BLaER1 (cell line): ENCODE results near the gene EFNA3.

Experiments used
- H3K27ac ChIP-seq: shearing (Covaris generic); formaldehyde crosslinking; 2 replicates; pipeline ENCODE4 v1.8.1; 2022
- H3K27me3 ChIP-seq: shearing (Covaris generic); formaldehyde crosslinking; 2 replicates; pipeline ENCODE4 v1.8.1; 2022
- H3K36me3 ChIP-seq: shearing (Covaris generic); formaldehyde crosslinking; 2 replicates; pipeline ENCODE4 v1.8.1; 2022
- H3K4me1 ChIP-seq: shearing (Covaris generic); formaldehyde crosslinking; 2 replicates; pipeline ENCODE4 v1.8.1; 2022
- H3K4me2 ChIP-seq: shearing (Covaris generic); formaldehyde crosslinking; 2 replicates; pipeline ENCODE4 v1.8.1; 2022
- H3K4me3 ChIP-seq: shearing (Covaris generic); formaldehyde crosslinking; 2 replicates; pipeline ENCODE4 v1.8.1; 2022
- H3K9ac ChIP-seq: shearing (Covaris generic); formaldehyde crosslinking; 2 replicates; pipeline ENCODE4 v1.8.1; 2022
- H3K9me3 ChIP-seq: shearing (Covaris generic); formaldehyde crosslinking; 2 replicates; pipeline ENCODE4 v1.8.1; 2022
- H4K20me1 ChIP-seq: shearing (Covaris generic); formaldehyde crosslinking; 2 replicates; pipeline ENCODE4 v1.8.1; 2022
- Cebpa-rat ChIP-seq: shearing (Covaris generic); IDR thresholded peaks from 2 replicates; pipeline ENCODE4 v1.8.1; 2022

Gene EFNA3

GRCh38 chr1:155092641-155093040, 14.0 kb downstream of the EFNA3 start:
- Histone ChIP-seq H3K4me3 (no peak overlapping the region), H3K36me3 (no peaks in the 10 kb centered on the region), H3K4me2 (peak overlapping the region; percentile 78), H3K27me3 (no peaks in the 10 kb centered on the region), H3K9me3 (no peaks in the 10 kb centered on the region), H3K27ac (no peak overlapping the region), H3K9ac (no peak overlapping the region), H4K20me1 (no peaks in the 10 kb centered on the region), H3K4me1 (peaks cover 49% of the 10 kb centered on the region)
- TF ChIP-seq Cebpa-rat: no peak

- H3K4me3 ChIP-seq: no peak overlapping the region
- H3K27ac ChIP-seq: peak overlapping the region; percentile 35
- no peak for TF ChIP-seq Cebpa-rat
- no peaks in the 10 kb centered on the region for H3K27me3 ChIP-seq
- H3K36me3 ChIP-seq: no peaks in the 10 kb centered on the region
- H3K4me2 ChIP-seq: peak overlapping the region; percentile 78
- H3K4me1 ChIP-seq: peaks cover 47% of the 10 kb centered on the region
- peak overlapping the region; percentile 52 for H3K9ac ChIP-seq
- H4K20me1 ChIP-seq: no peaks in the 10 kb centered on the region
- no peaks in the 10 kb centered on the region for H3K9me3 ChIP-seq
These were observed 15.4 kb downstream of the EFNA3 start for GRCh38 chr1:155093911-155094621.

- Histone ChIP-seq H3K9ac (peak overlapping the region; percentile 52), H3K27ac (peak overlapping the region; percentile 35), H3K4me3 (no peak overlapping the region), H3K9me3 (no peaks in the 10 kb centered on the region), H3K4me2 (peak overlapping the region; percentile 78), H3K4me1 (peaks cover 47% of the 10 kb centered on the region), H3K27me3 (no peaks in the 10 kb centered on the region), H3K36me3 (no peaks in the 10 kb centered on the region), H4K20me1 (no peaks in the 10 kb centered on the region)
- no peak for TF ChIP-seq Cebpa-rat
These were observed 15.9 kb downstream of the EFNA3 start for GRCh38 chr1:155094622-155094948.

- Histone ChIP-seq H4K20me1 (no peaks in the 10 kb centered on the region), H3K27ac (no peak overlapping the region), H3K27me3 (no peaks in the 10 kb centered on the region), H3K4me2 (no peak overlapping the region), H3K9ac (no peak overlapping the region), H3K9me3 (no peaks in the 10 kb centered on the region), H3K36me3 (no peaks in the 10 kb centered on the region), H3K4me3 (no peak overlapping the region), H3K4me1 (peaks cover 34% of the 10 kb centered on the region)
- TF ChIP-seq Cebpa-rat: no peak
These were observed 20.7 kb downstream of the EFNA3 start for GRCh38 chr1:155099331-155099730.

GRCh38 chr1:155103325-155103724, 24.7 kb downstream of the EFNA3 start:
- H3K4me1 ChIP-seq: peaks cover 43% of the 10 kb centered on the region
- no peak overlapping the region for H3K4me2 ChIP-seq
- no peak for TF ChIP-seq Cebpa-rat
- no peaks in the 10 kb centered on the region for H3K9me3 ChIP-seq
- no peaks in the 10 kb centered on the region for H3K36me3 ChIP-seq
- H3K9ac ChIP-seq: no peak overlapping the region
- no peaks in the 10 kb centered on the region for H3K27me3 ChIP-seq
- H3K4me3 ChIP-seq: no peak overlapping the region
- no peaks in the 10 kb centered on the region for H4K20me1 ChIP-seq
- H3K27ac ChIP-seq: no peak overlapping the region

- no peaks in the 10 kb centered on the region for H3K36me3 ChIP-seq
- peaks cover 48% of the 10 kb centered on the region for H3K4me1 ChIP-seq
- no peaks in the 10 kb centered on the region for H3K27me3 ChIP-seq
- no peak overlapping the region for H3K27ac ChIP-seq
- no peak for TF ChIP-seq Cebpa-rat
- no peak overlapping the region for H3K9ac ChIP-seq
- H4K20me1 ChIP-seq: no peaks in the 10 kb centered on the region
- H3K4me3 ChIP-seq: no peak overlapping the region
- H3K4me2 ChIP-seq: no peak overlapping the region
- H3K9me3 ChIP-seq: no peaks in the 10 kb centered on the region
These were observed 26.2 kb downstream of the EFNA3 start for GRCh38 chr1:155104605-155105534.

- Histone ChIP-seq H3K36me3 (no peaks in the 10 kb centered on the region), H3K9me3 (no peaks in the 10 kb centered on the region), H3K27ac (no peak overlapping the region), H3K4me1 (peaks cover 49% of the 10 kb centered on the region), H3K27me3 (no peaks in the 10 kb centered on the region), H4K20me1 (no peaks in the 10 kb centered on the region), H3K9ac (no peak overlapping the region), H3K4me3 (no peak overlapping the region), H3K4me2 (no peak overlapping the region)
- no peak for TF ChIP-seq Cebpa-rat
These were observed 27.0 kb downstream of the EFNA3 start for GRCh38 chr1:155105604-155106011.

- H3K36me3 ChIP-seq: no peaks in the 10 kb centered on the region
- no peaks in the 10 kb centered on the region for H4K20me1 ChIP-seq
- no peaks in the 10 kb centered on the region for H3K27me3 ChIP-seq
- H3K9me3 ChIP-seq: no peaks in the 10 kb centered on the region
- no peak overlapping the region for H3K27ac ChIP-seq
- TF ChIP-seq Cebpa-rat: no peak
- no peak overlapping the region for H3K9ac ChIP-seq
- no peak overlapping the region for H3K4me3 ChIP-seq
- H3K4me1 ChIP-seq: peaks cover 54% of the 10 kb centered on the region
- peak overlapping the region; percentile 66 for H3K4me2 ChIP-seq
These were observed 28.2 kb downstream of the EFNA3 start for GRCh38 chr1:155106862-155107261.

GRCh38 chr1:155107309-155108264, 28.9 kb downstream of the EFNA3 start:
- Histone ChIP-seq H4K20me1 (no peaks in the 10 kb centered on the region), H3K27me3 (no peaks in the 10 kb centered on the region), H3K4me2 (peak overlapping the region; percentile 66), H3K4me3 (no peak overlapping the region), H3K27ac (no peak overlapping the region), H3K36me3 (no peaks in the 10 kb centered on the region), H3K9me3 (no peaks in the 10 kb centered on the region), H3K4me1 (peaks cover 54% of the 10 kb centered on the region), H3K9ac (no peak overlapping the region)
- TF ChIP-seq Cebpa-rat: no peak
